Type B pancreatic cell (in vitro differentiated cells): ENCODE data around the gene LCN10. TPM values are rescaled to one million over a fixed set of nuclear protein-coding genes. Genes with fewer than 3 reads are reported as not detected.

Experiments used
- DNase-seq: peaks from one replicate; pipeline ENCODE4 v3.0.0; 2021; ENCODE audit warnings: mixed read lengths; ENCODE audit not compliant: unreplicated experiment; ENCODE audit errors: extremely low spot score
- H3K27ac Mint-ChIP-seq: 2 replicates; pipeline ENCODE4 v1.8.0; 2021; ENCODE audit warnings: mild to moderate bottlenecking, mixed read lengths
- H3K27me3 Mint-ChIP-seq: 2 replicates; pipeline ENCODE4 v1.8.0; 2021; ENCODE audit warnings: mixed read lengths
- H3K36me3 Mint-ChIP-seq: 2 replicates; pipeline ENCODE4 v1.8.0; 2021; ENCODE audit warnings: mixed read lengths
- H3K4me1 Mint-ChIP-seq: one replicate; pipeline ENCODE4 v1.8.0; 2021; ENCODE audit warnings: mixed read lengths; ENCODE audit not compliant: unreplicated experiment
- H3K4me3 Mint-ChIP-seq: 2 replicates; pipeline ENCODE4 v1.8.0; 2021; ENCODE audit warnings: mild to moderate bottlenecking, mixed read lengths
- H3K9me3 Mint-ChIP-seq: 2 replicates; pipeline ENCODE4 v1.8.0; 2021; ENCODE audit warnings: mixed read lengths
- total RNA-seq: library from RNA; stranded (reverse); gene quantifications from 2 replicates; pipeline ENCODE4 v1.2.1, GENCODE V29; 2021; ENCODE audit warnings: low replicate concordance
- TF ChIP-seq, protein P1 (sequence below): fragments of 200-600 bp; sonication (generic); conservative IDR thresholded peaks from 2 replicates; pipeline ENCODE4 v1.5.0; 2021; ENCODE audit warnings: antibody characterized with exemption, mild to moderate bottlenecking

Gene LCN10
- total RNA-seq, 1 donor from 2014 or later = not detected

DNA sequence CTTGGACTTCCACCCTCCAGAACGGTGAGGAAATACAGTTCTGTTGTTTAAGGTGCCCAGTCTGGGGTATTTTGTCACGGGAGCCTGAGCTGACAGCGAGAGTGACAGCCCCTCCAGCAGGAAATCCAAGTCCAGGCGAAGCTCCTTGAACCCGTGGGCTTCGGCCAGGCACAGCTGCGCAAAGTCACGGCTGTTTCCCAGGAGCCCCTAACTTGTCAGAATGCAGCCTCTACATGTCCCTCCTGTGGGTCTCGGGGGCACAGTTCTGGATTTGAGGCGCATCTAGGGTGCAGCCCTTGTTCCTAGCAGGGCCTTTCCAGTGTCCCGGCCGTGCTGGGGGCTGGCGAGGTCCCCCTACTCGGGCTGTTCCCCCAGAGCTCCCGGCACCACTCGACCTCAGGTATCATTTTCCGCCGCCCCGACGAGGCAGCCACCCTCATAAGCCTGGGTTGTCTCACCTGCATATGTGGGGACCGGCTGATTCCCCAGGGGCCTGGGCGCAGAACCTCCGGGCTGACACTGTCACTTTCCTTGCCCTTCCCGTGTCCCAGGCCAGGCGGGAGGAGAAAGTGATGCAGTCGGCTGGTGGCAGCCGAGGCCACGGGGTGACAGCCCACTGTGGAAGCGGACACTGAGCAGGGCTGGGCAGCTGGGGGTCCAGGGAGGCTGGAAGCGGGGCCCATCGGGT lies 10.8 kb upstream of the LCN10 start:
- Mint-ChIP-seq H3K27ac (no peak overlapping the region), H3K36me3 (no peaks in the 10 kb centered on the region), H3K27me3 (peaks cover 12% of the 10 kb centered on the region), H3K4me1 (no peaks in the 10 kb centered on the region), H3K4me3 (no peak overlapping the region), H3K9me3 (peaks cover 8% of the 10 kb centered on the region)
- DNase-seq = no peak
- TF ChIP-seq, protein P1, sequence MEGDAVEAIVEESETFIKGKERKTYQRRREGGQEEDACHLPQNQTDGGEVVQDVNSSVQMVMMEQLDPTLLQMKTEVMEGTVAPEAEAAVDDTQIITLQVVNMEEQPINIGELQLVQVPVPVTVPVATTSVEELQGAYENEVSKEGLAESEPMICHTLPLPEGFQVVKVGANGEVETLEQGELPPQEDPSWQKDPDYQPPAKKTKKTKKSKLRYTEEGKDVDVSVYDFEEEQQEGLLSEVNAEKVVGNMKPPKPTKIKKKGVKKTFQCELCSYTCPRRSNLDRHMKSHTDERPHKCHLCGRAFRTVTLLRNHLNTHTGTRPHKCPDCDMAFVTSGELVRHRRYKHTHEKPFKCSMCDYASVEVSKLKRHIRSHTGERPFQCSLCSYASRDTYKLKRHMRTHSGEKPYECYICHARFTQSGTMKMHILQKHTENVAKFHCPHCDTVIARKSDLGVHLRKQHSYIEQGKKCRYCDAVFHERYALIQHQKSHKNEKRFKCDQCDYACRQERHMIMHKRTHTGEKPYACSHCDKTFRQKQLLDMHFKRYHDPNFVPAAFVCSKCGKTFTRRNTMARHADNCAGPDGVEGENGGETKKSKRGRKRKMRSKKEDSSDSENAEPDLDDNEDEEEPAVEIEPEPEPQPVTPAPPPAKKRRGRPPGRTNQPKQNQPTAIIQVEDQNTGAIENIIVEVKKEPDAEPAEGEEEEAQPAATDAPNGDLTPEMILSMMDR = no peak

DNA sequence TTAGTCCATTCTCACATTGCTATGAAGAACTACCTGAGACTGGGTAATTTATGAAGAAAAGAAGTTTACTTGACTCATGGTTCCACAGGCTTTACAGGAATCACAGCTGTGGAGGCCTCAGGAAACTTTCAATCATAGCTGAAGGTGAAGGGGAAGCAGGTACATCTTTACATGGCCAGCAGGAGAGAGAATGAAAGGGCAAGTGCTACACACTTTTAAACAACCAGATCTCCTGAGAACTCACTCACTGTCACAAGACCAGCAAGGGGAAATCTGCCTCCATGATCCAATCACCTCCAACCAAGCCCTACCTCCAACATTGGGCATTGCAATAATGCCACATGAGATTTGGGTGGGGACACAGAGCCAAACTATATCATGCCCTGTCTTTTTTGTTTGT lies 9.1 kb upstream of the LCN10 start:
- TF ChIP-seq, protein P1 = no peak
- DNase-seq = no peak
- Mint-ChIP-seq H3K27ac (no peak overlapping the region), H3K27me3 (peaks cover 12% of the 10 kb centered on the region), H3K4me1 (no peaks in the 10 kb centered on the region), H3K36me3 (no peaks in the 10 kb centered on the region), H3K9me3 (peaks cover 8% of the 10 kb centered on the region), H3K4me3 (no peak overlapping the region)

- Mint-ChIP-seq H3K4me1 (no peaks in the 10 kb centered on the region), H3K36me3 (no peaks in the 10 kb centered on the region), H3K27me3 (peaks cover 12% of the 10 kb centered on the region), H3K4me3 (no peak overlapping the region), H3K9me3 (peaks cover 8% of the 10 kb centered on the region), H3K27ac (no peak overlapping the region)
- no peak for DNase-seq
- TF ChIP-seq, protein P1 = no peak
Observed at GRCh38 chr9:136751244-136751643, 8.5 kb upstream of the LCN10 start.

- no peak overlapping the region for H3K27ac Mint-ChIP-seq
- TF ChIP-seq, protein P1 = no peak
- no peak overlapping the region for H3K4me3 Mint-ChIP-seq
- no peaks in the 10 kb centered on the region for H3K36me3 Mint-ChIP-seq
- H3K9me3 Mint-ChIP-seq = peaks cover 8% of the 10 kb centered on the region
- peaks cover 12% of the 10 kb centered on the region for H3K27me3 Mint-ChIP-seq
- DNase-seq = no peak
- H3K4me1 Mint-ChIP-seq = no peaks in the 10 kb centered on the region
Observed at GRCh38 chr9:136750526-136750925, 7.8 kb upstream of the LCN10 start.

DNA sequence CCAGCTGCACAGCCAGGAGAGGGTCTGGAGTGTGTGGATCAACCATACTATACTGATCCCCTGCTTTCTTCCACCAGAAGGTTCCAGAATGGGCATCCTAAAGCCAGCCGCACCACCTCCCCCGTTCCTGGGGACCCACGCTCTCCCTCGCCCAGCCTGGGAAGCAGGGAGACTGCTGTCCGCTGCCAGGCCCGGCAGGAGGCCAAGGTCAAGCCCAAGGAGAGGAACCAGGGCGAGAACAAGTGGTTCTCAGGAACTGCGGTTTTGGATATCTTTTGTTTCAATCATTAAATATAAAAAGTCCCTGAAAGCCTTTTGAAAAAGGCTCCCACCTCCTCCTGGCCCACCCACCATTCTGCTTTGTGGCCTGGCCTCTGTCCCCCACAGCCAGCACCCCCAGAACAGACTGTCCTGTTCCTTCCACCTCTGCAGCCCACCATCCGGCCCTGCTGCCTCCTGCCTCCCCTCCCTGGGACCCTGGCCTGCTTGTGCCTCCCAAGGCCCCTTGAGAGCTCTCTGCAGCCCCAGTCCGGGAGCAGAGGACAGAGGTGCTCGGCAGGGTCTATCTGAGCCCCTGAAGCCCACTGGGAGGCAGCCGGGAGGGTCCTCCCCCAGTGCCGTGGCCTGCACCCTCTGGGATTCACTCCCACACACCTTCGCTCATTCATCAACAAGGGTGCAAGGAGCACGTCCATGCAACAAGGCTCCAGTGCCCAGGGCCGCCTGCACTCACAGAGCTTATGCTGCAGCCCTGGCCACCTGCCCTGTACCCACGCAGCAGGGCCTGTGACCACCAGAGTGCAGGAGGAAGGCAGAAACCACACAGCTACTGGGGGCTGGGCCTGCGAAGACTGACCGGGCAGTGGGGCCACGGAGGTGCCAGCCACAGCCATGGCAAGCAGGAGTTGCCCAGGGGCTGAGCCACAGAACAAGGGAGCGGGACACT lies 6.2 kb upstream of the LCN10 start:
- Mint-ChIP-seq H3K27me3 (peaks cover 12% of the 10 kb centered on the region), H3K4me3 (no peak overlapping the region), H3K36me3 (no peaks in the 10 kb centered on the region), H3K4me1 (no peaks in the 10 kb centered on the region), H3K9me3 (peaks cover 8% of the 10 kb centered on the region), H3K27ac (no peak overlapping the region)
- TF ChIP-seq, protein P1 = no peak
- no peak for DNase-seq
